H9 (cell line): Measurements from ENCODE around the gene LEF1. TPM values are rescaled to one million over a fixed set of nuclear protein-coding genes. Genes with fewer than 3 reads are reported as not detected.

Experiments
- DNase-seq: peaks from one replicate; pipeline ENCODE4 v3.0.0-alpha.2; 2017
- H2AFZ ChIP-seq: one replicate; pipeline ENCODE4 v1.6.1; 2013; ENCODE audit warnings: mild to moderate bottlenecking, low read length, control low read depth, moderate library complexity
- H2AK5ac ChIP-seq: 2 replicates; pipeline ENCODE4 v1.6.1; 2013; ENCODE audit warnings: low read length, control low read depth, mixed read lengths; ENCODE audit not compliant: insufficient read length
- H2BK120ac ChIP-seq: one replicate; pipeline ENCODE4 v1.6.1; 2013; ENCODE audit warnings: low read depth, mild to moderate bottlenecking, low read length, control low read depth, inconsistent platforms; ENCODE audit not compliant: poor library complexity, severe bottlenecking
- H2BK12ac ChIP-seq: 2 replicates; pipeline ENCODE4 v1.6.1; 2013; ENCODE audit warnings: low read length, control low read depth, mixed read lengths, low read depth; ENCODE audit not compliant: insufficient read length
- H2BK15ac ChIP-seq: 2 replicates; pipeline ENCODE4 v1.6.1; 2013; ENCODE audit warnings: low read depth, low read length, control low read depth
- H2BK20ac ChIP-seq: one replicate; pipeline ENCODE4 v1.6.1; 2013; ENCODE audit warnings: low read depth, mild to moderate bottlenecking, low read length, control low read depth, inconsistent platforms; ENCODE audit not compliant: poor library complexity, severe bottlenecking
- H2BK5ac ChIP-seq: 2 replicates; pipeline ENCODE4 v1.6.1; 2013; ENCODE audit warnings: low read length, control low read depth, mixed read lengths; ENCODE audit not compliant: insufficient read length
- H3K14ac ChIP-seq: 2 replicates; pipeline ENCODE4 v1.6.1; 2013; ENCODE audit warnings: low read length, control low read depth; ENCODE audit not compliant: insufficient read depth
- H3K18ac ChIP-seq: 2 replicates; pipeline ENCODE4 v1.6.1; 2013; ENCODE audit warnings: low read depth, mild to moderate bottlenecking, mixed read lengths, low read length, control low read depth; ENCODE audit not compliant: insufficient read length
- H3K23ac ChIP-seq: 2 replicates; pipeline ENCODE4 v1.6.1; 2013; ENCODE audit warnings: low read length, control low read depth, mixed read lengths, low read depth; ENCODE audit not compliant: insufficient read length
- H3K23me2 ChIP-seq: 2 replicates; pipeline ENCODE4 v1.6.1; 2013; ENCODE audit warnings: low read depth, mild to moderate bottlenecking, mixed read lengths, low read length, control low read depth; ENCODE audit not compliant: insufficient read length, poor library complexity, severe bottlenecking
- H3K27ac ChIP-seq: 2 replicates; pipeline ENCODE4 v1.5.1; 2013; ENCODE audit warnings: low read length, control low read depth, mixed read lengths, low read depth; ENCODE audit not compliant: insufficient read length
- H3K27me3 ChIP-seq: 2 replicates; pipeline ENCODE4 v1.6.1; 2013; ENCODE audit warnings: low read length, control low read depth, inconsistent platforms; ENCODE audit not compliant: insufficient read depth
- H3K4ac ChIP-seq: 2 replicates; pipeline ENCODE4 v1.6.1; 2013; ENCODE audit warnings: low read depth, mild to moderate bottlenecking, control low read depth, inconsistent platforms, low read length, moderate library complexity
- H3K4me1 ChIP-seq: 2 replicates; pipeline ENCODE4 v1.6.1; 2013; ENCODE audit warnings: low read length, control low read depth, inconsistent platforms; ENCODE audit not compliant: insufficient read depth
- H3K4me2 ChIP-seq: 2 replicates; pipeline ENCODE4 v1.6.1; 2013; ENCODE audit warnings: low read length, control low read depth, mixed read lengths; ENCODE audit not compliant: insufficient read length, insufficient read depth
- H3K56ac ChIP-seq: 2 replicates; pipeline ENCODE4 v1.6.1; 2013; ENCODE audit warnings: low read depth, mild to moderate bottlenecking, mixed read lengths, low read length, control low read depth; ENCODE audit not compliant: insufficient read length
- H3K79me1 ChIP-seq: 2 replicates; pipeline ENCODE4 v1.6.1; 2013; ENCODE audit warnings: low read depth, mild to moderate bottlenecking, moderate library complexity, low read length, control low read depth, inconsistent platforms; ENCODE audit not compliant: insufficient read depth, poor library complexity, severe bottlenecking
- H3K79me2 ChIP-seq: 2 replicates; pipeline ENCODE4 v1.6.1; 2013; ENCODE audit warnings: low read length, control low read depth, inconsistent platforms; ENCODE audit not compliant: insufficient read depth
- H3K9ac ChIP-seq: 2 replicates; pipeline ENCODE4 v1.6.1; 2013; ENCODE audit warnings: low read length, control low read depth, mixed read lengths; ENCODE audit not compliant: insufficient read length; ENCODE audit errors: extremely low read depth
- H3K9me3 ChIP-seq: one replicate; pipeline ENCODE4 v1.6.1; 2013; ENCODE audit warnings: low read depth, low read length, inconsistent platforms; ENCODE audit not compliant: control insufficient read depth
- H3T11ph ChIP-seq: one replicate; pipeline ENCODE4 v1.6.1; 2013; ENCODE audit warnings: mild to moderate bottlenecking, low read length, control low read depth, inconsistent platforms
- H4K20me1 ChIP-seq: one replicate; pipeline ENCODE4 v1.6.1; 2013; ENCODE audit not compliant: control insufficient read depth, insufficient read length, insufficient read depth
- H4K5ac ChIP-seq: 2 replicates; pipeline ENCODE4 v1.6.1; 2013; ENCODE audit warnings: low read depth, mild to moderate bottlenecking, mixed read lengths, low read length, control low read depth; ENCODE audit not compliant: insufficient read length
- H4K8ac ChIP-seq: replicated peaks from 2 replicates; pipeline ENCODE4 v1.6.1; 2013; ENCODE audit warnings: low read length, control low read depth, mixed read lengths, low read depth; ENCODE audit not compliant: insufficient read length
- H4K91ac ChIP-seq: 2 replicates; pipeline ENCODE4 v1.6.1; 2013; ENCODE audit warnings: low read depth, mild to moderate bottlenecking, moderate library complexity, mixed read lengths, low read length, control low read depth; ENCODE audit not compliant: insufficient read length
- H3K27ac Mint-ChIP-seq, 3 experiments: 2 replicates in 2 of 3; 3 replicates in 1 of 3; pipeline ENCODE4 v1.8.0; 2020 to 2021; ENCODE audit warnings: mixed read lengths in 3 of 3, mild to moderate bottlenecking in 1 of 3, moderate library complexity in 1 of 3
- H3K27me3 Mint-ChIP-seq: 2 replicates; pipeline ENCODE4 v1.8.0; 2021; ENCODE audit warnings: low read depth, mild to moderate bottlenecking, moderate library complexity, mixed read lengths
- H3K36me3 Mint-ChIP-seq, 3 experiments: 2 replicates in 2 of 3; 3 replicates in 1 of 3; pipeline ENCODE4 v1.8.0; 2020 to 2021; ENCODE audit warnings: low read depth in 3 of 3, mixed read lengths in 3 of 3; ENCODE audit not compliant: insufficient read depth in 1 of 3
- H3K4me1 Mint-ChIP-seq, 2 experiments: 2 replicates each; pipeline ENCODE4 v1.8.0; 2020; ENCODE audit warnings: mixed read lengths in 2 of 2
- H3K4me3 Mint-ChIP-seq, 2 experiments: 2 replicates in 1 of 2; 3 replicates in 1 of 2; pipeline ENCODE4 v1.8.0; 2020 to 2021; ENCODE audit warnings: mild to moderate bottlenecking in 2 of 2, mixed read lengths in 2 of 2, moderate library complexity in 1 of 2
- H3K9me3 Mint-ChIP-seq, 2 experiments: 2 replicates in 1 of 2; 3 replicates in 1 of 2; pipeline ENCODE4 v1.8.0; 2020; ENCODE audit warnings: mild to moderate bottlenecking in 2 of 2, mixed read lengths in 2 of 2, moderate library complexity in 1 of 2
- CTCF ChIP-seq: fragments of 200-600 bp; sonication (generic); conservative IDR thresholded peaks from 3 replicates; pipeline ENCODE4 v1.8.0; 2021; ENCODE audit warnings: antibody characterized with exemption, mild to moderate bottlenecking
- WGBS: extraction: QIAGEN DNeasy Blood & Tissue Kit; methylation state at CpG from one replicate; pipeline ENCODE4 v1.1.7; 2013; ENCODE audit warnings: missing lambda C conversion rate, low lambda C conversion rate, mixed read lengths; ENCODE audit not compliant: insufficient read length; ENCODE audit errors: extremely low coverage; 5-methylcytosine and 5-hydroxymethylcytosine counted together
- total RNA-seq: library from RNA; stranded (reverse); gene quantifications from 2 replicates; pipeline ENCODE4 v1.2.1, GENCODE V29; 2021

LEF1 gene
- total RNA-seq, 1 experiment from 2014 or later: 2.5 TPM

DNA sequence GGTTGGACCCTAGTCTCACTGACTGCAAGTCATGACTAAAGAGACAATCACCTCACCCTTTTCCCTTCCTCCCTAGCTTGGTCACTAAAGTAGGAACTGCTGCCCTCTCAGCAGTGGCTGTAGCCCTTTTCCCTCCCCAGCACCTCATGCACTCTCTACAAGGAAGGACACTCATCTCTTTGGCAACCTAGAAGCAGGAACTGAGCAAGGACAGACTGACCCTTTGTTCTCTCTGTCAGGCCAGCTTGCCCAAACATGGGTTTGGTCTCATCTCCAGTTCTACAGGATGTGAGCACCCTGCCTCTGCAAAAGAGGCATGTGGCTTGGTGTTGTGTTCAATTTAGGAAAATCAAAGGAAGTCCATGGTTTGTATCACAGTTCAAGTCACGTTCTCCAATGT, 15.8 kb downstream of the LEF1 start:
- H3K18ac ChIP-seq: no peak overlapping the region
- H3K9ac ChIP-seq: no peak overlapping the region
- H3T11ph ChIP-seq: no peak overlapping the region
- no peaks in the 10 kb centered on the region for H3K79me2 ChIP-seq
- no peak overlapping the region for H2AFZ ChIP-seq
- H2BK5ac ChIP-seq: no peak overlapping the region
- H3K9me3 ChIP-seq: no peaks in the 10 kb centered on the region
- Mint-ChIP-seq H3K27me3 (peaks cover 63% of the 10 kb centered on the region), H3K27ac (no peak overlapping the region), H3K4me1 (peaks cover 3 to 9% of the 10 kb centered on the region in 2 experiments; a peak in 3 of 4 replicates), H3K9me3 (no peaks in the 10 kb centered on the region), H3K4me3 (no peak overlapping the region), H3K36me3 (no peaks in the 10 kb centered on the region; a peak in 1 of 7 replicates)
- H3K27ac ChIP-seq: no peak overlapping the region
- H2BK20ac ChIP-seq: no peak overlapping the region
- H2BK120ac ChIP-seq: no peak overlapping the region
- H3K4me1 ChIP-seq: no peaks in the 10 kb centered on the region
- WGBS: no CpG with 5 or more reads among the region's 1 CpG
- H3K23ac ChIP-seq: no peak overlapping the region
- no peak overlapping the region for H3K4ac ChIP-seq
- no peak overlapping the region for H3K14ac ChIP-seq
- H2BK15ac ChIP-seq: no peak overlapping the region
- H4K8ac ChIP-seq: no peak overlapping the region
- H4K5ac ChIP-seq: no peak overlapping the region
- no peaks in the 10 kb centered on the region for H4K20me1 ChIP-seq
- no peak for TF ChIP-seq CTCF
- no peak overlapping the region for H2AK5ac ChIP-seq
- no peaks in the 10 kb centered on the region for H3K79me1 ChIP-seq
- H2BK12ac ChIP-seq: no peak overlapping the region
- no peaks in the 10 kb centered on the region; the same call in 1 of the 2 replicates for H3K27me3 ChIP-seq
- no peaks in the 10 kb centered on the region for H3K23me2 ChIP-seq
- no peak overlapping the region for H3K4me2 ChIP-seq
- no peak overlapping the region for H4K91ac ChIP-seq
- no peak for DNase-seq
- H3K56ac ChIP-seq: no peak overlapping the region
